ENCODE data around the gene FAM180A.

FAM180A gene

DNA sequence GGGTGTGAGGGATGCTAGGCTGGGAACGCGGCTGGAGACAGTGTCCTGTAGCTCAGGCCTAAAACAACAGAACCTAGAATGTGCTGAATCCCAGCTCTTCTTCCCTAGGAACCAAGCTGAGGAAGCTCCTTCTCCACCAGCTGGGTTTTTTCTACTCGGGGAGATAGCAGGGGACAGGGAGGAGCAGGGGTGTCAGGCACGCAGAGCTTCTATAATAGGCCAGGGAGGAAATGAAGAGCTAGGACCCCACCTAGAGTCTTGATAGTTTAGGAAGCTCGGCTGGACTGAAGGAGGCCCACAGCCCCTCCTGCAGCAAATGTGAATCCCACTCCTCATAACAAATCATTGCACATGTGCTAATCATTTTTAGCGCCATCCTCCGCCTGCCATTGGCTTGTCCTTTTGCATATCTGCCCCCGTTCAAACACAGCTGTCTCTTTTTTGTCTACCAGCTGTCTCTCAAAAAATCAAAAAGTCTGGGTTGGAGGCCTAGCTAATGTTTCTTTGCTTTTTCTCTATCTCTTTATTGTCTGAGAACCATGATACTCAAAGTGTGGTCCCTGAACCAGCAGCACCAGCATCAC is 24.1 kb upstream of the FAM180A start:
- 63 to 74% methylated on average over 7 to 8 of the region's 8 CpGs for WGBS, 2 experiments
- Histone ChIP-seq H3K27ac (ENCODE audit: insufficient read depth, low read depth, low read length, poor library complexity, severe bottlenecking) (no peak overlapping the region), H3K9me3 (ENCODE audit: control insufficient read depth, low read length) (no peaks in the 10 kb centered on the region), H3K27me3 (ENCODE audit: control insufficient read depth, insufficient read depth, low read length, poor library complexity, severe bottlenecking) (peaks cover 3% of the 10 kb centered on the region), H3K36me3 (ENCODE audit: control insufficient read depth, insufficient read depth, low read length) (no peaks in the 10 kb centered on the region), H3K4me3 (ENCODE audit: insufficient read depth, low read depth, low read length) (no peak overlapping the region), H3K4me1 (ENCODE audit: control insufficient read depth, insufficient read depth, low read length) (peaks cover 22% of the 10 kb centered on the region)

- 90 to 91% methylated on average over 4 of the region's 4 CpGs for WGBS, 2 experiments
- H3K4me1 ChIP-seq (ENCODE audit: control insufficient read depth, insufficient read depth, low read length), result peaks cover 22% of the 10 kb centered on the region
- H3K27ac ChIP-seq (ENCODE audit: insufficient read depth, low read depth, low read length, poor library complexity, severe bottlenecking), result no peak overlapping the region
These were observed 23.5 kb upstream of the FAM180A start for GRCh38 chr7:135771961-135772638.

DNA sequence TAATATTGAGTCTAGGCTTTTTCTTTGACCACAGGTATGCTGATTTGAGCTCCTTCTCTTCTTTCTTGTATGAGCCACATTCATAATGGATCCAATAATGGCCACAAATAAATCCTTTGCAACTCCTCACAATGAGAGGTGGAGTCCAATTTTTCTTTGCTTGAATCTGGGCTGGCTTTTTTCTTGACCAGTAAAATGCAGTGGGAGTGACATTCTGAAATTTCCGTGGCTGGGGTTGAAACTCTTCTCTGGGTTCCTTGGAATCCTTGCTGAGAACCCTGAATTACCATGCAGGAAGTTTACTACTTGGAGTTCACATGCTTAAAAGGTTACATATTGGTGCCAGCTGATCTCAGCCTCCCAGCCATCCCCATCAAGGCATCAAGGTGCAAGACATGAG is 22.4 kb upstream of the FAM180A start:
- Histone ChIP-seq H3K27ac (ENCODE audit: insufficient read depth, low read depth, low read length, poor library complexity, severe bottlenecking) (no peak overlapping the region), H3K9me3 (ENCODE audit: control insufficient read depth, low read length) (no peaks in the 10 kb centered on the region), H3K4me3 (ENCODE audit: insufficient read depth, low read depth, low read length) (no peak overlapping the region), H3K27me3 (ENCODE audit: control insufficient read depth, insufficient read depth, low read length, poor library complexity, severe bottlenecking) (peaks cover 3% of the 10 kb centered on the region), H3K36me3 (ENCODE audit: control insufficient read depth, insufficient read depth, low read length) (no peaks in the 10 kb centered on the region), H3K4me1 (ENCODE audit: control insufficient read depth, insufficient read depth, low read length) (peaks cover 22% of the 10 kb centered on the region)
- 91 to 92% methylated on average over 1 of the region's 1 CpG for WGBS, 2 experiments

More at GRCh38 chr7:135771961-135772638, 23.5 kb upstream of the FAM180A start:
- peaks cover 3% of the 10 kb centered on the region for H3K27me3 ChIP-seq (ENCODE audit: control insufficient read depth, insufficient read depth, low read length, poor library complexity, severe bottlenecking)
- no peak overlapping the region for H3K4me3 ChIP-seq (ENCODE audit: insufficient read depth, low read depth, low read length)
- no peaks in the 10 kb centered on the region for H3K36me3 ChIP-seq (ENCODE audit: control insufficient read depth, insufficient read depth, low read length)
- H3K9me3 ChIP-seq (ENCODE audit: control insufficient read depth, low read length), result no peaks in the 10 kb centered on the region

- no peaks in the 10 kb centered on the region for H3K36me3 ChIP-seq (ENCODE audit: control insufficient read depth, insufficient read depth, low read length)
- H3K27ac ChIP-seq (ENCODE audit: insufficient read depth, low read depth, low read length, poor library complexity, severe bottlenecking), result no peak overlapping the region
- no peak overlapping the region for H3K4me3 ChIP-seq (ENCODE audit: insufficient read depth, low read depth, low read length)
- peaks cover 3% of the 10 kb centered on the region for H3K27me3 ChIP-seq (ENCODE audit: control insufficient read depth, insufficient read depth, low read length, poor library complexity, severe bottlenecking)
- no peaks in the 10 kb centered on the region for H3K9me3 ChIP-seq (ENCODE audit: control insufficient read depth, low read length)
- peaks cover 22% of the 10 kb centered on the region for H3K4me1 ChIP-seq (ENCODE audit: control insufficient read depth, insufficient read depth, low read length)
- 96 to 97% methylated on average over 6 of the region's 6 CpGs for WGBS, 2 experiments
These were observed 21.6 kb upstream of the FAM180A start for GRCh38 chr7:135770139-135770710.

DNA sequence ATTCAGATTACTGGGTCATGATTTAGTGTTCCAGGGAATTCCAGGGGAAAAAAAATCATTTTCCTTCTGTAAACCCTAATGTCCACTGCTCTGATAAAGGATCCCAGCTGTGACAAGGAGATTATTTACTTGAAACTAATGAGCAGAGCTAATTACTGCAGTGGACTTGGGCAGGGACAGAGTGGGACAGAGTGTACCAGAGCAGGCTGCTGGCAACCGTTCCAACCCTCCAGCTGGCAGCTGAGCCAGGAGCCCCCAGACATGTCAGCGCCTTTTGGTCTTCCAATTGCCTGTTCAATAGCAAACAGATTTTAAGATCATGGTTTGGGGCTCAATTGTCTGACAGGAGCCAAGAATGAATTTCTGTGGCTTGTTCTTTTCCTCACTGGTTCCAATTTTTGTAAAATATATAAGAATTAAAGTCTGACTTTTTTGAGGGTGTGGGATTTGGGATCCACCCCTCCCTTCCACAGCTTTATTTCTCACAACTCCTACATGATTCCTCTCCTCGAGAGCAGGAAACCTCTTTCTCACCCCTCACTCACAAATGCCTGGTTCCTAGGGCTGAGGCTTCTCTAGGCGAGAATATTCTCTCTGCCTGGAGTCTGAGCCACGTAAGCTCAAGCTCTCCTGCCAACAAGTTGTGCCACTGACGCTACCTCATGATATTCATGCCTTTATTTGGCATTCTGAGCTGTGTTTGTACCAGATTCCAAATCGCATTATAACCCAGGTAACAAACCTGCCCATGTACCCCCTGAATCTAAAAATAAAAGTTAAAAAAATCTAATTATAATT is 20.6 kb upstream of the FAM180A start:
- no peak overlapping the region for H3K4me3 ChIP-seq (ENCODE audit: insufficient read depth, low read depth, low read length)
- 87 to 91% methylated on average over 7 of the region's 7 CpGs for WGBS, 2 experiments
- peaks cover 22% of the 10 kb centered on the region for H3K4me1 ChIP-seq (ENCODE audit: control insufficient read depth, insufficient read depth, low read length)
- no peak overlapping the region for H3K27ac ChIP-seq (ENCODE audit: insufficient read depth, low read depth, low read length, poor library complexity, severe bottlenecking)
- no peaks in the 10 kb centered on the region for H3K36me3 ChIP-seq (ENCODE audit: control insufficient read depth, insufficient read depth, low read length)
- H3K9me3 ChIP-seq (ENCODE audit: control insufficient read depth, low read length), result no peaks in the 10 kb centered on the region
- H3K27me3 ChIP-seq (ENCODE audit: control insufficient read depth, insufficient read depth, low read length, poor library complexity, severe bottlenecking), result peaks cover 3% of the 10 kb centered on the region

DNA sequence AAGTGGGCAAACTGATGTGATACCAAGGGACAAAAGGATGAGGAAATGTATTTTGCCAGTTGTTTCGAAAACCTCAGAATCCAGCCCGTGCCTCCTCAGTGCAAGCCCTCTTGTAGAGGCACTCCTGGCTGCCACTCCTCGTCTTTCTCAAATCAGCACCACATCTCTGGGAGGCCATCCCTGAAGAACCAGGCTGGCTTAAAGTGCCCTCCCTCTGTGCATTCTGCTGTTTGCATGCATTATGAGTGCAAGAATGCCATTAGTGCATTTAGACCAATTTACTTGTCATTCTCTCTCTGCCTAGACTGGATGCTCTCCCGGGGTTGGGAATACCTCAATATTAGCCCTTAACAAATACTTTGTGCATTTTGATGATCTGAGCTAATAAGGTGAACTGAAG is 19.9 kb upstream of the FAM180A start:
- Histone ChIP-seq H3K9me3 (ENCODE audit: control insufficient read depth, low read length) (no peaks in the 10 kb centered on the region), H3K4me3 (ENCODE audit: insufficient read depth, low read depth, low read length) (no peak overlapping the region), H3K27me3 (ENCODE audit: control insufficient read depth, insufficient read depth, low read length, poor library complexity, severe bottlenecking) (peaks cover 3% of the 10 kb centered on the region), H3K36me3 (ENCODE audit: control insufficient read depth, insufficient read depth, low read length) (no peaks in the 10 kb centered on the region), H3K27ac (ENCODE audit: insufficient read depth, low read depth, low read length, poor library complexity, severe bottlenecking) (no peak overlapping the region), H3K4me1 (ENCODE audit: control insufficient read depth, insufficient read depth, low read length) (peaks cover 17% of the 10 kb centered on the region)
- 80 to 84% methylated on average over 4 of the region's 4 CpGs for WGBS, 2 experiments

- Histone ChIP-seq H3K9me3 (ENCODE audit: control insufficient read depth, low read length) (no peaks in the 10 kb centered on the region), H3K27ac (ENCODE audit: insufficient read depth, low read depth, low read length, poor library complexity, severe bottlenecking) (no peak overlapping the region), H3K4me3 (ENCODE audit: insufficient read depth, low read depth, low read length) (no peak overlapping the region), H3K27me3 (ENCODE audit: control insufficient read depth, insufficient read depth, low read length, poor library complexity, severe bottlenecking) (peaks cover 3% of the 10 kb centered on the region), H3K4me1 (ENCODE audit: control insufficient read depth, insufficient read depth, low read length) (peaks cover 13% of the 10 kb centered on the region), H3K36me3 (ENCODE audit: control insufficient read depth, insufficient read depth, low read length) (no peaks in the 10 kb centered on the region)
- 94 to 96% methylated on average over 3 of the region's 3 CpGs for WGBS, 2 experiments
These were observed 19.5 kb upstream of the FAM180A start for GRCh38 chr7:135768064-135768463.

DNA sequence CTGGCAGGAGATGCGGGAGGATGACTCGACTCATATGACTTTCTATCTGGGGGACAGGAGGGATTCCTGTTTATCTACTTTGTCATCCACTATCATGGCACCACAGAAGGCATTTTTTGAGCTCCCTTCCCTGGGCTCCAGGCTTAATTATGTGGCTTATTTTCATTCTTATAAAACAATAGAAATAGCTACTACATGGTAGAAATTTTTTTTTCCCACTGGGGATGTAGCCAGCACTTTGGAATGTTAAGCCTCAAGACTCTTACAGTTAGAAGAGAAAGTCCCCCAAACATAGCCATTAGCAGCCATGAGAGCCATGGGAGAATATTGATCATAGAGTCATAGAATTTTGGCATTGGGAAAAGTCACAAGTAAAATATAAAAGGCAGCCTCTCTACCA is 14.6 kb upstream of the FAM180A start:
- no peaks in the 10 kb centered on the region for H3K27me3 ChIP-seq (ENCODE audit: control insufficient read depth, insufficient read depth, low read length, poor library complexity, severe bottlenecking)
- no peaks in the 10 kb centered on the region for H3K9me3 ChIP-seq (ENCODE audit: control insufficient read depth, low read length)
- peaks cover 10% of the 10 kb centered on the region for H3K4me1 ChIP-seq (ENCODE audit: control insufficient read depth, insufficient read depth, low read length)
- WGBS, 2 experiments, result 89 to 93% methylated on average over 2 of the region's 2 CpGs
- H3K4me3 ChIP-seq (ENCODE audit: insufficient read depth, low read depth, low read length), result no peak overlapping the region
- H3K36me3 ChIP-seq (ENCODE audit: control insufficient read depth, insufficient read depth, low read length), result no peaks in the 10 kb centered on the region
- no peak overlapping the region for H3K27ac ChIP-seq (ENCODE audit: insufficient read depth, low read depth, low read length, poor library complexity, severe bottlenecking)

- H3K9me3 ChIP-seq (ENCODE audit: control insufficient read depth, low read length), result no peaks in the 10 kb centered on the region
- H3K27ac ChIP-seq (ENCODE audit: insufficient read depth, low read depth, low read length, poor library complexity, severe bottlenecking), result no peak overlapping the region
- 90 to 94% methylated on average over 10 of the region's 10 CpGs for WGBS, 2 experiments
- H3K4me3 ChIP-seq (ENCODE audit: insufficient read depth, low read depth, low read length), result no peak overlapping the region
- no peaks in the 10 kb centered on the region for H3K36me3 ChIP-seq (ENCODE audit: control insufficient read depth, insufficient read depth, low read length)
- H3K4me1 ChIP-seq (ENCODE audit: control insufficient read depth, insufficient read depth, low read length), result peaks cover 12% of the 10 kb centered on the region
- no peaks in the 10 kb centered on the region for H3K27me3 ChIP-seq (ENCODE audit: control insufficient read depth, insufficient read depth, low read length, poor library complexity, severe bottlenecking)
These were observed 13.3 kb upstream of the FAM180A start for GRCh38 chr7:135761751-135762488.

Data from ectodermal cell (in vitro differentiated cells).